K562 (cell line): Measurements from ENCODE around the gene MCAM. TPM values are rescaled to one million over a fixed set of nuclear protein-coding genes. Genes with fewer than 3 reads are reported as not detected.

ENCODE experiments used
- CBX2 ChIP-seq: fragments of 200-600 bp; sonication (generic); IDR thresholded peaks from one replicate; pipeline ENCODE4 v1.6.1; 2012; ENCODE audit warnings: mild to moderate bottlenecking, low read length, inconsistent platforms; ENCODE audit not compliant: insufficient read depth, poor library complexity, severe bottlenecking
- CXXC5 ChIP-seq: fragments of 250-450 bp; sonication (Bioruptor Pico); IDR thresholded peaks from 2 replicates; pipeline ENCODE4 v1.8.0; 2022; ENCODE audit warnings: inconsistent platforms, mild to moderate bottlenecking, moderate library complexity
- ETS2 ChIP-seq: IDR thresholded peaks from 2 replicates; pipeline ENCODE4 v1.6.1; 2016; ENCODE audit warnings: borderline replicate concordance, missing genetic modification characterization, mild to moderate bottlenecking, moderate library complexity, missing compliant biosample characterization; ENCODE audit not compliant: poor library complexity, severe bottlenecking
- HES1 ChIP-seq: fragments of 450-650 bp; IDR thresholded peaks from 2 replicates; pipeline ENCODE4 v1.6.1; 2016; ENCODE audit warnings: low read depth, mild to moderate bottlenecking, moderate library complexity
- HNRNPL ChIP-seq: fragments of 200-400 bp; formaldehyde crosslinking; IDR thresholded peaks from 2 replicates; pipeline ENCODE4 v1.6.1; 2017; ENCODE audit warnings: low read depth, mild to moderate bottlenecking, low read length
- MCM7 ChIP-seq, 2 experiments: fragments of 450-650 bp; IDR thresholded peaks; 2 replicates each; pipeline ENCODE4 v1.6.1; 2016 to 2018
- MECOM ChIP-seq: fragments of 250-450 bp; sonication (Bioruptor Pico); IDR thresholded peaks from 2 replicates; pipeline ENCODE4 v1.8.0; 2022; ENCODE audit warnings: inconsistent platforms
- NR1H2 ChIP-seq: sonication (generic); formaldehyde crosslinking; IDR thresholded peaks from 2 replicates; pipeline ENCODE4 v1.4.0; 2020; ENCODE audit warnings: mild to moderate bottlenecking, missing genetic modification reagents
- POLR2G ChIP-seq: fragments of 200-400 bp; formaldehyde crosslinking; IDR thresholded peaks from 2 replicates; pipeline ENCODE4 v1.6.1; 2017; ENCODE audit warnings: low read depth, mild to moderate bottlenecking, antibody characterized with exemption, low read length, moderate library complexity
- PTBP1 ChIP-seq: fragments of 200-400 bp; formaldehyde crosslinking; IDR thresholded peaks from 2 replicates; pipeline ENCODE4 v1.6.1; 2017; ENCODE audit warnings: low read depth, low read length
- SAFB ChIP-seq: fragments of 200-400 bp; formaldehyde crosslinking; IDR thresholded peaks from 2 replicates; pipeline ENCODE4 v1.6.1; 2017; ENCODE audit warnings: low read depth, low read length, borderline replicate concordance
- SIN3A ChIP-seq, 2 experiments: fragments of 150-350 bp in 1 of 2; IDR thresholded peaks; 2 replicates each; pipeline ENCODE4 v1.6.1; 2011 to 2016; ENCODE audit warnings: borderline replicate concordance in 2 of 2, low read depth in 2 of 2, low read length in 2 of 2, mild to moderate bottlenecking in 2 of 2, moderate library complexity in 2 of 2; ENCODE audit not compliant: control insufficient read depth in 1 of 2
- SMAD1 ChIP-seq: fragments of 150-350 bp; IDR thresholded peaks from 2 replicates; pipeline ENCODE4 v1.6.1; 2014; ENCODE audit warnings: low read length, low read depth; ENCODE audit not compliant: partially characterized antibody
- TBP ChIP-seq: optimal IDR thresholded peaks from 2 replicates; pipeline ENCODE3; 2011; ENCODE audit warnings: low read depth, low read length, improper control_type of control experiment
- YY1 ChIP-seq, 3 experiments: IDR thresholded peaks; 2 replicates each; pipeline ENCODE4 v1.6.1; 2011; ENCODE audit warnings: low read length in 2 of 3, mild to moderate bottlenecking in 2 of 3, moderate library complexity in 2 of 3, borderline replicate concordance in 1 of 3, control low read depth in 1 of 3, low read depth in 1 of 3; ENCODE audit not compliant: insufficient read depth in 3 of 3, insufficient replicate concordance in 2 of 3, control insufficient read depth in 1 of 3, insufficient read length in 1 of 3; ENCODE audit errors: extremely low read depth in 1 of 3
- ZBED1 ChIP-seq: IDR thresholded peaks from 2 replicates; pipeline ENCODE4 v1.6.1; 2014
- ZBTB17 ChIP-seq: fragments of 450-650 bp; formaldehyde crosslinking; IDR thresholded peaks from 2 replicates; pipeline ENCODE4 v1.4.0; 2020; ENCODE audit warnings: mild to moderate bottlenecking
- ZNF3 ChIP-seq: fragments of 250-450 bp; sonication (Bioruptor Pico); IDR thresholded peaks from 2 replicates; pipeline ENCODE4 v1.5.0; 2021; ENCODE audit warnings: mild to moderate bottlenecking, moderate library complexity
- ZNF561 ChIP-seq: fragments of 450-650 bp; formaldehyde crosslinking; conservative IDR thresholded peaks from 2 replicates; pipeline ENCODE4 v1.4.0; 2020; ENCODE audit warnings: mild to moderate bottlenecking, moderate library complexity
- ZNF699 ChIP-seq: fragments of 250-450 bp; sonication (Bioruptor Pico); IDR thresholded peaks from 2 replicates; pipeline ENCODE4 v1.8.0; 2021; ENCODE audit warnings: mild to moderate bottlenecking, moderate library complexity; ENCODE audit not compliant: insufficient replicate concordance
- ZNF707 ChIP-seq: fragments of 250-450 bp; sonication (Bioruptor Pico); conservative IDR thresholded peaks from 2 replicates; pipeline ENCODE4 v1.8.0; 2022; ENCODE audit warnings: inconsistent platforms, mild to moderate bottlenecking, moderate library complexity
- ZSCAN29 ChIP-seq: fragments of 450-650 bp; IDR thresholded peaks from 2 replicates; pipeline ENCODE4 v1.6.1; 2017
- polyA plus RNA-seq, 8 experiments: library from polyadenylated mRNA; depleted of rRNA in 4 of 8; stranded (reverse) in 5 of 8; unstranded in 3 of 8; fragments of >200 nt; fragmentation: Nextera tagmentation in 2 of 8; fragmentation: Illumina TruSeq in 1 of 8; extraction: Ambion mirVana in 2 of 8; extraction: Trizol in 1 of 8; gene quantifications; 2 replicates each; pipeline versions ENCODE4 v1.2.1 to v1.2.3, GENCODE V29; 2011 to 2014; ENCODE audit warnings: inconsistent platforms in 1 of 8, missing spikeins in 1 of 8
- total RNA-seq, 7 experiments: library from RNA; depleted of rRNA in 6 of 7; stranded (reverse); fragments of >200 nt in 6 of 7; fragmentation: Illumina TruSeq in 2 of 7; extraction: Trizol in 2 of 7; gene quantifications; 2 replicates each; pipeline versions ENCODE4 v1.2.1 to v1.2.3, GENCODE V29; 2011 to 2021; ENCODE audit warnings: low replicate concordance in 1 of 7
- TF ChIP-seq, protein P1 (sequence below): sonication (generic); formaldehyde crosslinking; IDR thresholded peaks from 2 replicates; pipeline ENCODE4 v1.8.0; 2022; ENCODE audit warnings: mild to moderate bottlenecking, low read depth, missing genetic modification reagents

The MCAM gene
- total and polyA plus RNA-seq, 9 of the 15 experiments (the other 6 are each of a cell fraction or from before 2014, with no cell fraction given): 14.7 to 118 (median 53.6) TPM

DNA sequence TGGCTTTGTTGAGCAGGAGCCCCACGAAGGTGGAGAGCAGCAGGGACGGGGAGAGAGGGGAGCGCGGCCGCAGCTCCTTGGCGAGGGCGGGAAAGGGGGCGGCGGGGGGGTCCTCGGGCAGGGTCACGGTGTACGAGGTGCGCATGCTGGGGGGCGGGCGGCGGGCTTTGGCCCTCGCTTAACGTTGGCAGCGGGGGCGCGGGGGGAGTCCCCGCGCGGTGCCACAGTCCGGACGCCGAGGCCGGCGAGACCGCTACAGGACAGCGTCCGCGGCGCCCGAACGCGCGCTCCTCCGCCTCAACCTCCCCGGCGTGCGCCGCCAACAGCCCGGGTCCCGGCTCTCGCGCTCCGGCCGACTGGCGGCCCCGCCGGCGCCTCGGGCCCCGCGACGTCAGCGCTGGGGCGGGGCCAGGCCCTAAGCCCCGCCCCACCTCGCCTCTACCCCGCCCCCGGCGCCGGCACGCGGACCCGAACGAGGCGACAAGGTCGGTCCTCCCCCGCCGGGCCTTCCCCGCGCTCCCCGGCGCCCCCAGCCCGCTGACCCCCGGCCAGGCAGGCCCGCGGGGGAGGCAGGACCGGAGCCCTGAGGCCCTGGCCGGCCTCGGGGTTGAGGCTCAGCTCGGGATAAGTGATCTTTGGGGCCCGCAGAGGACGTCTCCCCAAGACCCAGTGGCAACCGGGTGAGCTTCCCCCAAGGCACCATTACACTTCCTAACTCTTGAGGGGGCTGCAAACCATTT, 47.1 kb upstream of the MCAM start (continued):
- no peak for TF ChIP-seq HES1
- no peak for TF ChIP-seq HNRNPL
- no peak for TF ChIP-seq MCM7 (IDR thresholded peaks at IDR 0.05)
- no peak for TF ChIP-seq PTBP1
- TF ChIP-seq POLR2G: peak; percentile 77
- TF ChIP-seq ZBED1: no peak
- peak in 1 of 2 experiments; percentile 11; a peak in 1 of 4 replicates for TF ChIP-seq SIN3A (IDR thresholded peaks at IDR 0.05; ENCODE audit: borderline replicate concordance in 2 of 2, control insufficient read depth in 1 of 2, low read depth in 2 of 2, low read length in 2 of 2)
- no peak for TF ChIP-seq ZNF3
- no peak for TF ChIP-seq ZNF561 (CRISPR knock-in tag)
- no peak for TF ChIP-seq ZNF699 (CRISPR knock-in tag)
- peak; percentile 70 for TF ChIP-seq CXXC5 (CRISPR knock-in tag)
- peak in 1 of 3 experiments; percentile 18 for TF ChIP-seq YY1 (IDR thresholded peaks at IDR 0.05; ENCODE audit: borderline replicate concordance in 1 of 3, control insufficient read depth in 1 of 3, extremely low read depth in 1 of 3, insufficient read depth in 3 of 3, insufficient read length in 1 of 3, insufficient replicate concordance in 2 of 3, low read depth in 1 of 3, low read length in 2 of 3)
- TF ChIP-seq SAFB: no peak
- peak; percentile 33 for TF ChIP-seq TBP
- no peak for TF ChIP-seq SMAD1
- no peak for TF ChIP-seq NR1H2
- no peak for TF ChIP-seq ZBTB17
- no peak for TF ChIP-seq MECOM (CRISPR knock-in tag)
- TF ChIP-seq, protein P1, sequence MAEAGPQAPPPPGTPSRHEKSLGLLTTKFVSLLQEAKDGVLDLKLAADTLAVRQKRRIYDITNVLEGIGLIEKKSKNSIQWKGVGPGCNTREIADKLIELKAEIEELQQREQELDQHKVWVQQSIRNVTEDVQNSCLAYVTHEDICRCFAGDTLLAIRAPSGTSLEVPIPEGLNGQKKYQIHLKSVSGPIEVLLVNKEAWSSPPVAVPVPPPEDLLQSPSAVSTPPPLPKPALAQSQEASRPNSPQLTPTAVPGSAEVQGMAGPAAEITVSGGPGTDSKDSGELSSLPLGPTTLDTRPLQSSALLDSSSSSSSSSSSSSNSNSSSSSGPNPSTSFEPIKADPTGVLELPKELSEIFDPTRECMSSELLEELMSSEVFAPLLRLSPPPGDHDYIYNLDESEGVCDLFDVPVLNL (CRISPR knock-in tag): no peak
- TF ChIP-seq ETS2 (tag): no peak
- no peak for TF ChIP-seq ZNF707 (CRISPR knock-in tag)
- TF ChIP-seq ZSCAN29: no peak
- no peak for TF ChIP-seq CBX2
